ENCODE results near the gene SLC46A2. TPM values are rescaled to one million over a fixed set of nuclear protein-coding genes. Genes with fewer than 3 reads are reported as not detected.

The SLC46A2 gene
- total and polyA plus RNA-seq, 2 of the 13 experiments (the other 11 are each of a cell fraction or from before 2014, with no cell fraction given) = not detected

- TF ChIP-seq ZNF800 (CRISPR knock-in tag; IDR thresholded peaks at IDR 0.05) (no peak), LCORL (IDR thresholded peaks at IDR 0.05) (no peak), LCORL (CRISPR knock-in tag; IDR thresholded peaks at IDR 0.05) (no peak), ZNF879 (CRISPR knock-in tag; IDR thresholded peaks at IDR 0.05) (no peak), RXRA (CRISPR knock-in tag; IDR thresholded peaks at IDR 0.05) (no peak), BHLHE40 (IDR thresholded peaks at IDR 0.05; ENCODE audit: low read length) (no peak), RFX5 (IDR thresholded peaks at IDR 0.05; ENCODE audit: low read depth, low read length) (no peak), ZNF207 (IDR thresholded peaks at IDR 0.05; ENCODE audit: borderline replicate concordance) (no peak), ZMYM3 (CRISPR knock-in tag; IDR thresholded peaks at IDR 0.05) (no peak), CREM (IDR thresholded peaks at IDR 0.05) (peak; percentile 21; the same call in 1 of the 2 replicates), CREM (CRISPR knock-in tag; IDR thresholded peaks at IDR 0.05) (no peak), ZNF713 (CRISPR knock-in tag; IDR thresholded peaks at IDR 0.05) (no peak), ZNF790 (CRISPR knock-in tag; IDR thresholded peaks at IDR 0.05; ENCODE audit: borderline replicate concordance) (no peak), ZMYM2 (CRISPR knock-in tag; IDR thresholded peaks at IDR 0.05) (no peak), HIC2 (CRISPR knock-in tag; IDR thresholded peaks at IDR 0.05; ENCODE audit: low read depth) (no peak), ZNF296 (CRISPR knock-in tag; conservative IDR thresholded peaks at IDR 0.05) (no peak), U2AF1 (optimal IDR thresholded peaks at IDR 0.05; ENCODE audit: low read depth, low read length) (no peak), CBX5 (CRISPR knock-in tag; IDR thresholded peaks at IDR 0.05; ENCODE audit: borderline replicate concordance) (no peak), CBX1 (IDR thresholded peaks at IDR 0.05; ENCODE audit: low read depth) (no peak)
- TF ChIP-seq, protein P1, sequence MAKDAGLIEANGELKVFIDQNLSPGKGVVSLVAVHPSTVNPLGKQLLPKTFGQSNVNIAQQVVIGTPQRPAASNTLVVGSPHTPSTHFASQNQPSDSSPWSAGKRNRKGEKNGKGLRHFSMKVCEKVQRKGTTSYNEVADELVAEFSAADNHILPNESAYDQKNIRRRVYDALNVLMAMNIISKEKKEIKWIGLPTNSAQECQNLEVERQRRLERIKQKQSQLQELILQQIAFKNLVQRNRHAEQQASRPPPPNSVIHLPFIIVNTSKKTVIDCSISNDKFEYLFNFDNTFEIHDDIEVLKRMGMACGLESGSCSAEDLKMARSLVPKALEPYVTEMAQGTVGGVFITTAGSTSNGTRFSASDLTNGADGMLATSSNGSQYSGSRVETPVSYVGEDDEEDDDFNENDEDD (CRISPR knock-in tag; IDR thresholded peaks at IDR 0.05; ENCODE audit: borderline replicate concordance) = no peak
- TF ChIP-seq, protein P2, sequence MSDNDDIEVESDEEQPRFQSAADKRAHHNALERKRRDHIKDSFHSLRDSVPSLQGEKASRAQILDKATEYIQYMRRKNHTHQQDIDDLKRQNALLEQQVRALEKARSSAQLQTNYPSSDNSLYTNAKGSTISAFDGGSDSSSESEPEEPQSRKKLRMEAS (IDR thresholded peaks at IDR 0.05) = no peak
Measured at GRCh38 chr9:112836394-112836793, 54.3 kb downstream of the SLC46A2 start (continued).
